ENCODE measurements around the gene IFNAR1. TPM values are rescaled to one million over a fixed set of nuclear protein-coding genes. Genes with fewer than 3 reads are reported as not detected.

Gene IFNAR1
- total and polyA plus RNA-seq, 9 of the 15 experiments (the other 6 are each of a cell fraction or from before 2014, with no cell fraction given): 8.6 to 31.8 (median 14.8) TPM

DNA sequence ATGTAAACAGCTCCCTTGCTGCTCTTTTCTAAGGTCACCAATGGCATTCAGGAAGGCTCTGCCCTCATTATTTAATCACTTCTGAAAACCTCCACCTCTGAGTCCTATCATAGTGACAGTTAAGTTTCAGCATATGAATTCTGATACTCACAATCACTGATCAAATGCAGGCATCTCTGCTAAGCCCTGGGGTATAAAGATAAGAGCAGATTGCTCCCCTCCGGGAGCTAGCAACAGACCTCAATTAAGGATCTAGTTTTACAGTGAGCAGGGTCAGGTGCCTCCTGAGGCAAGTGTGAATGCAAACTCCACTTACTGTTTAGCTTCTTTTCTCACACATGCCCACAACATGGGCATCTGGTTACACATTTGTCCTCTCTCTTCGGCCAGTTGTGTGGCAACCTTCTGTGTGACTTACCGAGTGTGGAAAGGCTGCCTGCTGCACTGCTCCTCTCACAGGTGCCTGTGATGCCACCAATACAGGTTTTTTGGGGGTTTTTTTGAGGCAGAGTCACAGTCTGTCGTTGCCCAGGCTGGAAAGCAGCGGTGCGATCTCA is 43.6 kb upstream of the IFNAR1 start (continued):
- TF ChIP-seq KDM1A (IDR thresholded peaks at IDR 0.05) (0 out of 4 replicates have a peak, but pooled peaks of 1 of the 2 experiments have one; percentile 8), ZNF354B (CRISPR knock-in tag; IDR thresholded peaks at IDR 0.05) (no peak)

DNA sequence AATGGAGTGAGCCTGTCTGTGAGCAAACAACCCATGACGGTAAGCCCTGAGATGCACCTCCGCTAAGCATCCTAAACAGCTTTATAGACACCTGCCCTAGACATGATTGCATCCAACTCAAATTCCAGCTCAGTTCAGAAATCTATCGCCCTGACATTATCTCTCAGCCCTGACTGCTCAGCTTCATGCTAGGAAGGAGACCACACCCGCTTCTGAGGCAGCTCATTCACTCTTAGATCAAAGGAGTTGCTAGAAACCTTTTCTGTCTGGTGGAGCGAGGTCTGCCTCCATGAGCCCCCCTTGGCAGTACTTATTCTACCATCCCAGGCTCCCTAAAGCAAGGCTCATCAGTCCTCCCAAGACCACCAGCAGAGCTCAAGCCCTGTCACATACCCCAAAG is 41.6 kb upstream of the IFNAR1 start:
- H2AFZ ChIP-seq (ENCODE audit: low read depth, low read length): no peak overlapping the region
- no peaks in the 10 kb centered on the region for H3K27me3 ChIP-seq (ENCODE audit: control insufficient read depth in 2 of 2, insufficient read depth in 2 of 2, low read length in 2 of 2)
- no peak overlapping the region for H3K4me3 ChIP-seq
- FAIRE-seq: no peak
- no peaks in the 10 kb centered on the region for H4K20me1 ChIP-seq (replicated peaks; ENCODE audit: control insufficient read depth, insufficient read depth, low read length)
- H3K9me1 ChIP-seq (ENCODE audit: control insufficient read depth, insufficient read depth, low read length): no peaks in the 10 kb centered on the region
- ATAC-seq: peak; percentile 53
- H3K27ac ChIP-seq (ENCODE audit: extremely low read depth, low read depth, low read length): no peak overlapping the region
- H3K79me2 ChIP-seq (ENCODE audit: control insufficient read depth, insufficient read depth, low read length): no peaks in the 10 kb centered on the region
- no peak overlapping the region for H3K4me2 ChIP-seq (ENCODE audit: insufficient read depth, low read length)
- ChIA-PET POLR2A (interaction anchor here (0.7 to 1.6 kb wide), 8 partner anchors 11 to 197 kb away, joined by 3 to 7 read pairs (median 3); partner anchors contain the start of genes IFNAR1 and IL10RB), CTCF (ENCODE audit: low intra/inter-chr PET ratio) (no interaction called here)
- no TSS peak for BruUV-seq (replicated peaks)
- peaks cover 16% of the 10 kb centered on the region; the same call in 2 of the 3 replicates for H3K36me3 ChIP-seq (ENCODE audit: control insufficient read depth, insufficient read depth, low read length)
- in situ Hi-C loops (cut with MboI): no loop called here
- H3K4me1 ChIP-seq (replicated peaks in 1 of 2; ENCODE audit: control insufficient read depth in 2 of 2, insufficient read depth in 2 of 2, low read length in 2 of 2): peaks cover 6% of the 10 kb centered on the region in 2 experiments; a peak in 3 of 5 replicates
- peak in 1 of 4 experiments; percentile 39 for DNase-seq (ENCODE audit: extremely low read depth in 1 of 4, low spot score in 3 of 4)
- TF ChIP-seq ZNF232 (CRISPR knock-in tag; IDR thresholded peaks at IDR 0.05) (no peak), TEAD1 (CRISPR knock-in tag; IDR thresholded peaks at IDR 0.05) (no peak), ZNF274 (IDR thresholded peaks at IDR 0.05; ENCODE audit: borderline replicate concordance, low read depth, low read length) (no peak)
- no peaks in the 10 kb centered on the region for H3K9me3 ChIP-seq (replicated peaks; ENCODE audit: control insufficient read depth, insufficient read depth, low read depth, low read length)
- 56% methylated on average over 5 of the region's 5 CpGs for WGBS (ENCODE audit: insufficient coverage, low coverage, missing lambda C conversion rate)
- no peak overlapping the region; a peak in 2 of 4 replicates for H3K9ac ChIP-seq (ENCODE audit: insufficient read depth in 1 of 2, low read depth in 2 of 2, low read length in 2 of 2)
- intact Hi-C loops (cut with micrococcal nuclease): no loop called here
